ENCODE data around the gene ELOVL1. TPM values are rescaled to one million over a fixed set of nuclear protein-coding genes. Genes with fewer than 3 reads are reported as not detected.

Gene ELOVL1
- total RNA-seq, 1 experiment from 2014 or later, result 21.6 TPM

GRCh38 chr1:43381612-43382011 is 13.8 kb upstream of the ELOVL1 start:
- Mint-ChIP-seq H3K27me3 (ENCODE audit: low read depth) (no peaks in the 10 kb centered on the region), H3K27ac (no peak overlapping the region; a peak in 1 of 7 replicates)
- no peak overlapping the region for H3K27ac ChIP-seq (ENCODE audit: insufficient read length, low read depth, low read length)

More at GRCh38 chr1:43381612-43382011, 13.8 kb upstream of the ELOVL1 start:
- Histone ChIP-seq H3K23me2 (ENCODE audit: insufficient read length, low read depth, low read length, poor library complexity, severe bottlenecking) (no peaks in the 10 kb centered on the region), H3K9me3 (ENCODE audit: control insufficient read depth, low read depth, low read length) (no peaks in the 10 kb centered on the region), H3K14ac (ENCODE audit: insufficient read depth, low read length) (no peak overlapping the region), H2BK5ac (ENCODE audit: insufficient read length, low read length) (no peak overlapping the region), H4K5ac (ENCODE audit: insufficient read length, low read depth, low read length) (no peak overlapping the region), H2AK5ac (ENCODE audit: insufficient read length, low read length) (no peak overlapping the region), H3K79me2 (ENCODE audit: insufficient read depth, low read length) (no peaks in the 10 kb centered on the region), H3K23ac (ENCODE audit: insufficient read length, low read depth, low read length) (no peak overlapping the region), H3K79me1 (ENCODE audit: insufficient read depth, low read depth, low read length, poor library complexity, severe bottlenecking) (no peaks in the 10 kb centered on the region), H3K4me2 (ENCODE audit: insufficient read depth, insufficient read length, low read length) (no peak overlapping the region), H2BK15ac (ENCODE audit: low read depth, low read length) (no peak overlapping the region), H3K4me1 (ENCODE audit: insufficient read depth, low read length) (no peaks in the 10 kb centered on the region), H3K27me3 (ENCODE audit: insufficient read depth, low read length) (no peaks in the 10 kb centered on the region), H4K91ac (ENCODE audit: insufficient read length, low read depth, low read length) (no peak overlapping the region), H4K8ac (replicated peaks; ENCODE audit: insufficient read length, low read depth, low read length) (no peak overlapping the region), H2AFZ (ENCODE audit: low read length) (no peak overlapping the region), H3K18ac (ENCODE audit: insufficient read length, low read depth, low read length) (no peak overlapping the region), H2BK12ac (ENCODE audit: insufficient read length, low read depth, low read length) (no peak overlapping the region), H2BK120ac (ENCODE audit: low read depth, low read length, poor library complexity, severe bottlenecking) (no peak overlapping the region), H3K9ac (ENCODE audit: extremely low read depth, insufficient read length, low read length) (no peak overlapping the region), H2BK20ac (ENCODE audit: low read depth, low read length, poor library complexity, severe bottlenecking) (no peak overlapping the region), H3T11ph (ENCODE audit: low read length) (no peak overlapping the region), H3K4ac (ENCODE audit: low read depth, low read length) (no peak overlapping the region), H3K56ac (ENCODE audit: insufficient read length, low read depth, low read length) (no peak overlapping the region), H4K20me1 (ENCODE audit: control insufficient read depth, insufficient read depth, insufficient read length) (no peaks in the 10 kb centered on the region)
- Mint-ChIP-seq H3K9me3 (no peaks in the 10 kb centered on the region), H3K36me3 (ENCODE audit: insufficient read depth in 1 of 3, low read depth in 3 of 3) (peaks cover 5 to 49% (median 32%) of the 10 kb centered on the region in 3 experiments; a peak in 6 of 7 replicates), H3K4me1 (peaks cover 3 to 7% of the 10 kb centered on the region in 2 experiments), H3K4me3 (no peak overlapping the region)
- DNase-seq, result no peak
- no CpG with 5 or more reads among the region's 3 CpGs for WGBS (ENCODE audit: extremely low coverage, insufficient read length, low lambda C conversion rate)
- TF ChIP-seq, protein P1, sequence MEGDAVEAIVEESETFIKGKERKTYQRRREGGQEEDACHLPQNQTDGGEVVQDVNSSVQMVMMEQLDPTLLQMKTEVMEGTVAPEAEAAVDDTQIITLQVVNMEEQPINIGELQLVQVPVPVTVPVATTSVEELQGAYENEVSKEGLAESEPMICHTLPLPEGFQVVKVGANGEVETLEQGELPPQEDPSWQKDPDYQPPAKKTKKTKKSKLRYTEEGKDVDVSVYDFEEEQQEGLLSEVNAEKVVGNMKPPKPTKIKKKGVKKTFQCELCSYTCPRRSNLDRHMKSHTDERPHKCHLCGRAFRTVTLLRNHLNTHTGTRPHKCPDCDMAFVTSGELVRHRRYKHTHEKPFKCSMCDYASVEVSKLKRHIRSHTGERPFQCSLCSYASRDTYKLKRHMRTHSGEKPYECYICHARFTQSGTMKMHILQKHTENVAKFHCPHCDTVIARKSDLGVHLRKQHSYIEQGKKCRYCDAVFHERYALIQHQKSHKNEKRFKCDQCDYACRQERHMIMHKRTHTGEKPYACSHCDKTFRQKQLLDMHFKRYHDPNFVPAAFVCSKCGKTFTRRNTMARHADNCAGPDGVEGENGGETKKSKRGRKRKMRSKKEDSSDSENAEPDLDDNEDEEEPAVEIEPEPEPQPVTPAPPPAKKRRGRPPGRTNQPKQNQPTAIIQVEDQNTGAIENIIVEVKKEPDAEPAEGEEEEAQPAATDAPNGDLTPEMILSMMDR (conservative IDR thresholded peaks at IDR 0.05), result no peak
